ENCODE data around the gene TLL2. TPM values are rescaled to one million over a fixed set of nuclear protein-coding genes. Genes with fewer than 3 reads are reported as not detected.

The TLL2 gene
- total RNA-seq, 4 donors from 2014 or later = 0.40 to 0.62 TPM; not detected in 2

DNA sequence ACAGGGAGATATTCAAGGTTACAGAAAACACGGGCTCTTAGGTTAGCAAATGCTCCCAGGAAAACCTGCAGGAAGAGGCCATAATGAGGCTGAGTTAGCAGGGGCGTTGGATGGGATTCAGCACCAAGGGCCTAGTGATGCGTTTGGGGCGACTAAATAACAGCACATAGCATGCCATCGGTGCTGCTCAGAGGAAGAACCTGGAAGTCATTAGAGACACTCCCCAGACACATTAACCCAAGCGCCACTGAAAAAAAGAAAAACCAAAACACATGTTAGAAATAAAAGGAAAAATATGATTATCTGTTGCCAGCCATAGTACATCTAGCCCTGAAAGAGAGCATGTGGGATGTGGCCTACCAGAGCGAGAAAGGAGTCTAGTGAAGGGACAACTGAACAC lies 126.1 kb downstream of the TLL2 start:
- no peaks in the 10 kb centered on the region for H3K36me3 ChIP-seq
- no peak overlapping the region for H3K27ac ChIP-seq
- H3K9me3 ChIP-seq = no peaks in the 10 kb centered on the region
- peaks cover 0 to 23% (median 0%) of the 10 kb centered on the region in 3 donors for H3K4me1 ChIP-seq
- H3K27me3 ChIP-seq = peaks cover 0 to 70% (median 0%) of the 10 kb centered on the region in 4 donors
- TF ChIP-seq CTCF (IDR thresholded peaks at IDR 0.05) = no peak
- no peak for TF ChIP-seq POLR2A (IDR thresholded peaks at IDR 0.05)
- no peak for DNase-seq
- intact Hi-C loops (cut with DNase I) = no loop called here
- 76 to 84% methylated on average over 7 of the region's 7 CpGs for WGBS, 2 donors
- no peak overlapping the region for H3K4me3 ChIP-seq

GRCh38 chr10:96387161-96387560 lies 126.6 kb downstream of the TLL2 start:
- DNase-seq = no peak
- intact Hi-C loops (cut with DNase I) = no loop called here
- Histone ChIP-seq H3K36me3 (no peaks in the 10 kb centered on the region), H3K4me3 (no peak overlapping the region), H3K27ac (no peak overlapping the region), H3K4me1 (peaks cover 0 to 23% (median 0%) of the 10 kb centered on the region in 3 donors), H3K27me3 (peaks cover 0 to 68% (median 0%) of the 10 kb centered on the region in 4 donors), H3K9me3 (no peaks in the 10 kb centered on the region)
- WGBS, 2 donors = 79 to 83% methylated on average over 1 to 2 of the region's 2 CpGs
- no peak for TF ChIP-seq CTCF (IDR thresholded peaks at IDR 0.05)
- TF ChIP-seq POLR2A (IDR thresholded peaks at IDR 0.05) = no peak

DNA sequence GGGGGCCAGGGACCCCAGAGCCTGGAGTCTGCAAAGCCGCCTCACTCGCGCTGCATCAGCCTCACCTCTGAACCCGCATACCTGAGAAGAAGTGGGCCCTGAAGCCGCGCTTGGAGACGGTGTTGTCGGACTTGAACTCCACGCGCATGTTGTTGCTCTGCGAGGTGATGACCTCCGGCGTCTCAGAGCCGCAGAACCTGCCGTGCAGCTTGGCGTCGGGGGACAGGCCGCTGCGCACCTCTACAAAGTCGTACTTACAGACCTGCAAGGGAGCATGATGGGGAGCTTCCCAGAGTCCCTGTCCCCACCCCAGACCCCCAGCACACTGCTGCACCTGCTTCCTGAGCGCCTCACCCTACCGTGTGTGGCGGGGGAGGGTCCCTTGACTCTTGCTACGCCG lies 129.2 kb downstream of the TLL2 start:
- H3K9me3 ChIP-seq = no peaks in the 10 kb centered on the region
- H3K4me3 ChIP-seq = no peak overlapping the region
- H3K36me3 ChIP-seq = no peaks in the 10 kb centered on the region
- H3K4me1 ChIP-seq = peaks cover 0 to 7% (median 0%) of the 10 kb centered on the region in 3 donors
- no peak overlapping the region for H3K27ac ChIP-seq
- intact Hi-C loops (cut with DNase I) = no loop called here
- peaks cover 0 to 62% (median 0%) of the 10 kb centered on the region in 4 donors for H3K27me3 ChIP-seq
- TF ChIP-seq CTCF (IDR thresholded peaks at IDR 0.05) (no peak), POLR2A (IDR thresholded peaks at IDR 0.05) (no peak)
- 43 to 61% methylated on average over 16 to 25 of the region's 25 CpGs for WGBS, 2 donors
- DNase-seq = no peak

DNA sequence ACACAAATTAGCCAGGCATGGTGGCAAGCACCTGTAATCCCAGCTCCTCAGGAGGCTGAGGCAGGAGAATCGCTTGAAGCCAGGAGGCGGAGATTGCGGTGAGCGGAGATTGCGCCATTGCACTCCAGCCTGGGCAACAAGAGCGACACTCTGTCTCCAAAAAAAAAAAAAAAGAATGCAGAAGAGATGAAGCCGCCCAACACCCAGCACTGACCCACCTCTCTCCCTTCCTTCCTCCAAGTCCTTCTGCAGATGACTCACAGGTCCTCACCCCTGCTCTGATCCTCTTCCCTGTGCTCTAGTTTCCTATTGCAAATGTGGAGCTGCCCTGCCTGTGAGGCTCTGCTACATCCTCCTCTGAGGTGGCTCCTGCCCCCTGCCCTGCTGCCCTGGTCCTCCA lies 132.9 kb downstream of the TLL2 start:
- H3K36me3 ChIP-seq = no peaks in the 10 kb centered on the region
- H3K27me3 ChIP-seq = peaks cover 0 to 62% (median 0%) of the 10 kb centered on the region in 4 donors
- no peak overlapping the region for H3K27ac ChIP-seq
- no peak overlapping the region for H3K4me3 ChIP-seq
- DNase-seq = no peak
- peaks cover 0 to 20% (median 5%) of the 10 kb centered on the region in 3 donors for H3K4me1 ChIP-seq
- 84% methylated on average over 7 of the region's 7 CpGs for WGBS, 2 donors
- intact Hi-C loops (cut with DNase I) = no loop called here
- TF ChIP-seq POLR2A (IDR thresholded peaks at IDR 0.05) = no peak
- TF ChIP-seq CTCF (IDR thresholded peaks at IDR 0.05) = no peak
- H3K9me3 ChIP-seq = no peaks in the 10 kb centered on the region

DNA sequence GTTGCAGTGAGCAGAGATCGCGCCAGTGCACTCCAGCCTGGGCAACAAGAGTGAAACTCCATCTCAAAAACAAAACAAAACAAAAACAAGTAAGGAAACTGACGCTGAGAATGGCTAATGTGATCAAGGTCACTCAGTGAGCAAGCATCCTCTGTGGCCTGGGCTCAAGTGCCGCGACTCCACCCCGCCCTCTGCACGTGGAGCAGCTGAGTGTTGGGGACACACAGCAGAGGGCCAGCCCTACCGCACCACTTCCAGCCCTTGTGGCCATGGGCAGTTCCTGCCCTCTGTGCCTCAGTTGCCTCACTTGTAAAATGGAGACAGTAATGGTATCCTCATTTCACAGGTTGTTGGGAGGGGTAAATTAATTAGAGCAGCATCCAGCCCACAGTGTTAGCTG lies 134.0 kb downstream of the TLL2 start:
- Histone ChIP-seq H3K4me1 (peaks cover 5 to 29% (median 5%) of the 10 kb centered on the region in 3 donors), H3K4me3 (no peak overlapping the region), H3K36me3 (no peaks in the 10 kb centered on the region), H3K9me3 (no peaks in the 10 kb centered on the region), H3K27me3 (peaks cover 0 to 61% (median 0%) of the 10 kb centered on the region in 4 donors), H3K27ac (no peak overlapping the region)
- no peak for TF ChIP-seq CTCF (IDR thresholded peaks at IDR 0.05)
- TF ChIP-seq POLR2A (IDR thresholded peaks at IDR 0.05) = no peak
- intact Hi-C loops (cut with DNase I) = loop anchor here (10.0 kb wide), 1 partner anchor 645 kb away; no protein-coding TSS in a partner anchor
- no peak for DNase-seq
- 74 to 77% methylated on average over 7 to 8 of the region's 8 CpGs for WGBS, 2 donors

Data from esophagus squamous epithelium (tissue), 5 donors.